SU-DHL-6 (cell line): ENCODE measurements around the gene GRHL3.

Source experiments
- CTCF ChIP-seq: fragments of 200-600 bp; sonication (generic); IDR thresholded peaks from one replicate; pipeline ENCODE4 v1.5.1; 2017; ENCODE audit warnings: antibody characterized with exemption, mild to moderate bottlenecking, low read length, moderate library complexity; ENCODE audit not compliant: insufficient read depth, poor library complexity, severe bottlenecking
- EZH2phosphoT487 ChIP-seq: fragments of 200-600 bp; sonication (generic), shearing (Covaris generic); conservative IDR thresholded peaks from 2 replicates; pipeline ENCODE4 v1.6.1; 2018; ENCODE audit warnings: mild to moderate bottlenecking, antibody characterized with exemption, low read length, moderate library complexity, mixed read lengths

- TF ChIP-seq CTCF (no peak), EZH2phosphoT487 (no peak)
Observed at GRCh38 chr1:24288479-24288878, 30.7 kb upstream of the GRHL3 start.
